A673 (cell line): ENCODE measurements around the gene KATNAL2. TPM values are rescaled to one million over a fixed set of nuclear protein-coding genes. Genes with fewer than 3 reads are reported as not detected.
A peak's percentile ranks its signal among the peaks of the same experiment; 100 is the strongest.

Source experiments
- Bru-seq: library from RNA; stranded (reverse); fragments of 400-500 nt; gene quantifications from one replicate; lab custom pipeline; 2021; lab: Mats Ljungman, UMichigan
- BruChase-seq, 2 experiments: library from RNA; stranded (reverse); fragments of 400-500 nt; gene quantifications; one replicate each; lab custom pipeline; 2021; lab: Mats Ljungman, UMichigan
- BruUV-seq: library from RNA; stranded (reverse); fragments of 400-500 nt; replicated peaks from 2 replicates; lab custom pipeline; 2021; lab: Mats Ljungman, UMichigan
- CTCF ChIA-PET: fragments of 300-600 bp; sonication (Branson Sonifier 250); formaldehyde crosslinking; loops from one replicate; lab custom pipeline; 2022; ENCODE audit warnings: antibody characterized with exemption; lab: Charles Lee
- POLR2A ChIA-PET: fragments of 300-600 bp; sonication (Branson Sonifier 250); formaldehyde crosslinking; loops from one replicate; lab custom pipeline; 2022; ENCODE audit warnings: antibody characterized with exemption; ENCODE audit not compliant: low non-redundant PET; lab: Charles Lee
- DNase-seq: peaks from one replicate; pipeline ENCODE4 v3.0.0-alpha.2; 2015; ENCODE audit warnings: low spot score
- H3K27ac ChIP-seq: fragments of 200-600 bp; sonication (generic); 2 replicates; pipeline ENCODE4 v1.5.1; 2016; ENCODE audit warnings: mixed run types, low read depth, mild to moderate bottlenecking, mixed read lengths, antibody characterized with exemption, low read length; ENCODE audit not compliant: poor library complexity, severe bottlenecking
- H3K27me3 ChIP-seq: fragments of 200-600 bp; sonication (generic); replicated peaks from 2 replicates; pipeline ENCODE4 v1.6.1; 2017; ENCODE audit warnings: mixed run types, low read depth, mild to moderate bottlenecking, mixed read lengths, antibody characterized with exemption, low read length; ENCODE audit not compliant: insufficient read depth, poor library complexity
- H3K36me3 ChIP-seq: fragments of 200-600 bp; sonication (generic); 2 replicates; pipeline ENCODE4 v1.6.1; 2016; ENCODE audit warnings: mixed run types, mild to moderate bottlenecking, mixed read lengths, antibody characterized with exemption, low read length; ENCODE audit not compliant: insufficient read depth, poor library complexity, severe bottlenecking
- H3K4me1 ChIP-seq: fragments of 200-600 bp; sonication (generic); 2 replicates; pipeline ENCODE4 v1.6.1; 2017; ENCODE audit warnings: mixed run types, mild to moderate bottlenecking, mixed read lengths, antibody characterized with exemption, low read length; ENCODE audit not compliant: insufficient read depth, poor library complexity, severe bottlenecking
- H3K4me3 ChIP-seq: fragments of 200-600 bp; sonication (generic); 2 replicates; pipeline ENCODE4 v1.5.1; 2016; ENCODE audit warnings: low read depth, mixed run types, mild to moderate bottlenecking, mixed read lengths, low read length; ENCODE audit not compliant: poor library complexity, severe bottlenecking
- H3K9me3 ChIP-seq: fragments of 200-600 bp; sonication (generic); 2 replicates; pipeline ENCODE4 v1.6.1; 2016; ENCODE audit warnings: mixed run types, low read depth, mild to moderate bottlenecking, mixed read lengths, antibody characterized with exemption, low read length; ENCODE audit not compliant: poor library complexity, severe bottlenecking
- EZH2 ChIP-seq: fragments of 200-600 bp; sonication (generic); IDR thresholded peaks from 2 replicates; pipeline ENCODE4 v1.6.1; 2017; ENCODE audit warnings: borderline replicate concordance, low read depth, mild to moderate bottlenecking, mixed read lengths, antibody characterized with exemption, low read length; ENCODE audit not compliant: poor library complexity, severe bottlenecking
- intact Hi-C: fragments of 100-400 bp; cut with micrococcal nuclease; formaldehyde crosslinking; loops from one replicate; pipeline ENCODE4 v1.10.0; 2022; ENCODE audit not compliant: unreplicated experiment
- long read RNA-seq: library from polyadenylated mRNA; stranded (forward); transcript quantifications from one replicate; pipeline ENCODE4 v2.0.0, GENCODE V29; 2022
- total RNA-seq: library from RNA; stranded (reverse); gene quantifications from 2 replicates; pipeline ENCODE4 v1.2.3, GENCODE V29; 2021
- TF ChIP-seq, protein P1 (sequence below): fragments of 300-800, 200-600 bp; sonication (generic); conservative IDR thresholded peaks from 2 replicates; pipeline ENCODE4 v1.5.1; 2017; ENCODE audit warnings: low read depth, mild to moderate bottlenecking, antibody characterized with exemption, low read length, moderate library complexity, mixed read lengths

KATNAL2 gene, protein sequence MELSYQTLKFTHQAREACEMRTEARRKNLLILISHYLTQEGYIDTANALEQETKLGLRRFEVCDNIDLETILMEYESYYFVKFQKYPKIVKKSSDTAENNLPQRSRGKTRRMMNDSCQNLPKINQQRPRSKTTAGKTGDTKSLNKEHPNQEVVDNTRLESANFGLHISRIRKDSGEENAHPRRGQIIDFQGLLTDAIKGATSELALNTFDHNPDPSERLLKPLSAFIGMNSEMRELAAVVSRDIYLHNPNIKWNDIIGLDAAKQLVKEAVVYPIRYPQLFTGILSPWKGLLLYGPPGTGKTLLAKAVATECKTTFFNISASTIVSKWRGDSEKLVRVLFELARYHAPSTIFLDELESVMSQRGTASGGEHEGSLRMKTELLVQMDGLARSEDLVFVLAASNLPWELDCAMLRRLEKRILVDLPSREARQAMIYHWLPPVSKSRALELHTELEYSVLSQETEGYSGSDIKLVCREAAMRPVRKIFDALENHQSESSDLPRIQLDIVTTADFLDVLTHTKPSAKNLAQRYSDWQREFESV
- total RNA-seq (10.6 and 15.4 TPM in 2 replicates), Bru-seq, nascent RNA (percentile 56 among the genes with signal in this experiment), BruChase-seq, experiment 1, labeled RNA remaining after a 2-hour chase (percentile 54 among the genes with signal in this experiment), BruChase-seq, experiment 2, labeled RNA remaining after a 6-hour chase (percentile 60 among the genes with signal in this experiment)
- long read RNA-seq, partial matches to known transcripts = 7 of 25 reads
- long read RNA-seq, other reads (novel, unspliced or antisense) = 17 of 25 reads

DNA sequence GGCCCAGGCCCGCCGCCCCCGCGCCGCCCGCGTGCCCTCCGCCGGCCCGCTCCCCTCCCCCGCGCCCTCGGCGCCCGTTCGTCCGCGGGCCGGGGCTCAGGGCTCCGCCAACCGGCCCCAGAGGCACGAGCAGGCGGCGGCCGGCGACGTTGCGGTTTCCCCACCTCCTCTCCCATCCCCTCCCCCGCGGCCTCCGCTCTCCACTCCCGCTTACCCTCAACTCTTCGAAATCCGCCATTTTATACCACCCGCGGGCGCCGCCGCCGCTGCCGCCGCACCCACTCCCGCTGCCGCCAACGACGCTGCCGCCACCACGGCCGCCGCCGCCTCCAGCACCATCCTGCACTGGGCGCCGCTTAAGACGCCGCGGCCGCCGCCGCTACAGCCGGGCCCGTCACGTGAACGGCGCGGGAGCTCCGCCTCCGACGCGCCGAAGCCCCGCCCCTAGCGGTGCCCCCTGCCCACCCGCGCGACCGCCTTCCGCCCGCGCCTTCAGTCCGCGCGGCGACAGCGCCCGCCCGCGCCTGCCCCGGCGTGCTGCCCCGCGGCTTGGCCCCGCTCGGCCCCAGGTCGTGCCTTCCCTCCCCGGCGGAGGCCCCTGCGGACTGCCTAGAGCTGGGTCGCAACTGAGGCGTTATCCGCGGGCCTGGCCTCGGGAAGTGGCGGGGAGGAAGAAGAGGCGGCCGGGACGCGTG lies at the start of gene KATNAL2, which contains the start of gene PIAS2:
Gene KATNAL2 (plus strand): TSS at position 495 of the 695 bp plus-strand sequence. CDS start 29,271 bp downstream, outside the sequence.
Gene PIAS2 (minus strand): TSS at position 400 of the 695 bp plus-strand sequence. CDS start 162 bp downstream, at position 238.
- TF ChIP-seq, protein P1, sequence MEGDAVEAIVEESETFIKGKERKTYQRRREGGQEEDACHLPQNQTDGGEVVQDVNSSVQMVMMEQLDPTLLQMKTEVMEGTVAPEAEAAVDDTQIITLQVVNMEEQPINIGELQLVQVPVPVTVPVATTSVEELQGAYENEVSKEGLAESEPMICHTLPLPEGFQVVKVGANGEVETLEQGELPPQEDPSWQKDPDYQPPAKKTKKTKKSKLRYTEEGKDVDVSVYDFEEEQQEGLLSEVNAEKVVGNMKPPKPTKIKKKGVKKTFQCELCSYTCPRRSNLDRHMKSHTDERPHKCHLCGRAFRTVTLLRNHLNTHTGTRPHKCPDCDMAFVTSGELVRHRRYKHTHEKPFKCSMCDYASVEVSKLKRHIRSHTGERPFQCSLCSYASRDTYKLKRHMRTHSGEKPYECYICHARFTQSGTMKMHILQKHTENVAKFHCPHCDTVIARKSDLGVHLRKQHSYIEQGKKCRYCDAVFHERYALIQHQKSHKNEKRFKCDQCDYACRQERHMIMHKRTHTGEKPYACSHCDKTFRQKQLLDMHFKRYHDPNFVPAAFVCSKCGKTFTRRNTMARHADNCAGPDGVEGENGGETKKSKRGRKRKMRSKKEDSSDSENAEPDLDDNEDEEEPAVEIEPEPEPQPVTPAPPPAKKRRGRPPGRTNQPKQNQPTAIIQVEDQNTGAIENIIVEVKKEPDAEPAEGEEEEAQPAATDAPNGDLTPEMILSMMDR = no peak
- TF ChIP-seq EZH2 = no peak
- intact Hi-C loops = no loop called here
- Histone ChIP-seq H3K9me3 (no peaks in the 10 kb centered on the region), H3K36me3 (no peaks in the 10 kb centered on the region), H3K27me3 (no peaks in the 10 kb centered on the region), H3K27ac (peak within 1 kb of the TSS; percentile 88), H3K4me1 (peaks cover 23% of the 10 kb centered on the region), H3K4me3 (peak within 1 kb of the TSS; percentile 70)
- peak; percentile 92 for DNase-seq
- ChIA-PET CTCF (no interaction called here), POLR2A (interaction anchor here (0.6 kb wide), 2 partner anchors 23 to 819 kb away, joined by 4 to 5 read pairs; partner anchors contain the start of gene ATP5F1A)
- BruUV-seq = no TSS peak

DNA sequence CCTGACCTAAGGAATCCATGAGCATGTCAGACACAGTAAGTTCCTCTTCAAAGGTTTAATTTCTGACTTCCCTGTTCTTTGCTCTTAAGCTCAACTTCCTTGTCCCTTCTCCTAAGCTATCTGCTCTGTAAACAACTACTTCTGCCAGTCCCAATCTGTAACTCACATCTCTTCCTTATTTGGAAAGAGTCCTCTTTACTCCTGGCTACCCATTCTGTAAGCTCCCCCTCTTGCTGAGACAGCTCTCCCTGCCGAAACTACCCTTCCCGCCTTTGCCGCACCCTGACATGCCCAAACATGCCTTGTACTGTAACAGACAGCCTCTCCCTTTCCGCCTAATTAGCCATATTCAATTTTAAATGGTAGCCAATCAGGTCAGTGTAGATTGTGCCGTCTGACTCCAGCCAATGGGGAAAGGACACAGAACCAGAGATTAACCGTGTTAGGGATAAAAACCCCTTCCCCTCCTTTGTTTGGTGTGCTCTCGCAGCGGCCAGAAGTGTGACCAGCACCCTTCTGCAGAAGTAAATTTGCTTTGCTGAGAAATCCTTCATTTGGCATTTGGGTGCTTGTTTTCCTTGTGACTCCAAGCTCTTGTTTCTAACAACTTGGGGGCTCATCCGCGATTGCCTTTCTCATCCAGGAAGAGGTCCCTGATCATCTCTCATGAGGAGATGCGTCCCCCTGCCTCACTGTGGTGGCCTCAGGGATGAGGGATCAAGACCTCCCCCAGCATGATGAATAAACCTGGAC lies 49.1 kb upstream of the KATNAL2 start:
- POLR2A ChIA-PET = no interaction called here
- no peak for DNase-seq
- Histone ChIP-seq H3K36me3 (no peaks in the 10 kb centered on the region), H3K9me3 (peaks cover 10% of the 10 kb centered on the region), H3K27ac (no peak overlapping the region), H3K27me3 (no peaks in the 10 kb centered on the region), H3K4me3 (no peak overlapping the region), H3K4me1 (peaks cover 6% of the 10 kb centered on the region)
- no peak for TF ChIP-seq EZH2
- TF ChIP-seq, protein P1 = no peak
- no TSS peak for BruUV-seq
- CTCF ChIA-PET = no interaction called here
- intact Hi-C loops = no loop called here
